ENCODE results near the gene PLXNA1.

GRCh38 chr3:126992776-126993175 lies 9.9 kb downstream of the PLXNA1 start:
- TF ChIP-seq POLR2A (IDR thresholded peaks at IDR 0.05; ENCODE audit: borderline replicate concordance, extremely low read depth, insufficient read depth, insufficient read length) (no peak), CTCF (IDR thresholded peaks at IDR 0.05 in 2 of 3, conservative IDR thresholded peaks at IDR 0.05 in 1 of 3; ENCODE audit: borderline replicate concordance in 1 of 3, insufficient read depth in 1 of 3, low read depth in 2 of 3, low read length in 2 of 3) (no peak), CEBPB (IDR thresholded peaks at IDR 0.05; ENCODE audit: low read depth) (no peak)
